HG03039 (cell line): Measurements from ENCODE around the gene CERS1.

ENCODE experiments used
- ATAC-seq: cut with Tn5 transposase; IDR thresholded peaks from one replicate; pipeline ENCODE4 v1.9.1; 2021; ENCODE audit warnings: mild to moderate bottlenecking, moderate library complexity; ENCODE audit not compliant: unreplicated experiment

CERS1 gene

GRCh38 chr19:18899624-18900560 is 3.9 kb upstream of the CERS1 start:
- ATAC-seq = no peak

DNA sequence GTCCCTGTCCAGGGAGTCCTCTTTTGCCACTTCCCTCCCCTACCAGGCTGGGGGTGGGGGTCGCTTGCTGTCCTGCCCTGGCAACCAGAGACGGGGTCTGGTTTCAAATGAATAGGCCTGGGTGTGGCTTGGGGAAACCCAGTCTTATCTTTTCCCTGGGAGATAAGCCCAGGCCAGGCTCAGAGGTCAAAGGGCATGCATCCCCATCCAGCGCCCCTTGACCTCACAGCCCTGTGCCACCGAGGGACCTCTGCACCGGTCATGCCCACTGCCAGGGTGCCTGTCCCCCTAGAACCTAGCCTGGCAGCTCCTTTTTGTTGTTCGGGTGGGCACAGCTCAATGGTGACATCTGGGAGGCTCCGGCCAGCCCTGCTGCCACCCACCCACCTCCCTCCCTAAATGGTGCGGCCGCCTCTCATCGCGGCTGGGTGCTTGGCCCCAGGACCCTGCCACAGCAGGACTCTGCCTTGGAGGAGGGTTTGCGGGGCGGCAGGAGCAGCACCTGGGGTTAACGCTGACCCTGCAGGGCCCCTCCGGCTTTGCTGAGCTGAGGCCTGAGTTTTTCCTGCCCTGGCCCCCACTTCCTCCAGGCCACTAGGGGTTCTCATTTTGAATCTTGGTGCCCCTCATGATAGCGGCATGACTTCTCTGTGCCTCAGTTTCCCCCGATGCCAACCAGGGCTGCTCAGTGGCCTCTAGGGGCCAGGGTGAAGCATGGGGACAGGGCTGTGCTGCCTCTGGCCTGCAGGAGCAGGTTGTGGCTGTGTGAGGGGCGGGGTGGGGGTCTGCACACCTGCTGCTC is 2.9 kb upstream of the CERS1 start:
- no peak for ATAC-seq

DNA sequence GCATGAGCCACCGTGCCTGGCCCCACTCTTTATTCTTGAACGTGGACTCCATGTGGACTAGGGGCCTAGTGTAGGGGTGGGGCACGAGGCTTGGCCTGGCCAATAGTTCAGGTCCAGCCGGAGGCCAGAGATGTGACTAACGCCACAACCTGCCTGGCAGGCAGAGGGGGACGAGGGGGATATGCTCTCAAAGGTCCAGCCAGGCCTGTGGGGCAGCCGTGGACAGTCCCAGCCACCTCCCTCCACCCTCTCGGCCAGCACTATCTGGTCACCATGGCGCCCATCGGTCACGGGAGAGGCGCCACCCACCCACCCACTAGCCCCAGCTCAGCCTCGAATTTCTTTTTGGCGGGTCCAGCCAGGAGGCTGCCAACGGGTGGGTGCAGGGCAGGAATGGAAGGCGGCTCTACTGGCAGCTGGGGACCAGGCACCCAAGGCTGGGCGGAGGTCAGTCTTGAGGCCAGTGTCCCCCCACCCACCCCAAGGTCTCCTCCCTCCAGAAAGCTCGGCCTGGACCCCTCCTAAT is 2.2 kb upstream of the CERS1 start:
- ATAC-seq = no peak

DNA sequence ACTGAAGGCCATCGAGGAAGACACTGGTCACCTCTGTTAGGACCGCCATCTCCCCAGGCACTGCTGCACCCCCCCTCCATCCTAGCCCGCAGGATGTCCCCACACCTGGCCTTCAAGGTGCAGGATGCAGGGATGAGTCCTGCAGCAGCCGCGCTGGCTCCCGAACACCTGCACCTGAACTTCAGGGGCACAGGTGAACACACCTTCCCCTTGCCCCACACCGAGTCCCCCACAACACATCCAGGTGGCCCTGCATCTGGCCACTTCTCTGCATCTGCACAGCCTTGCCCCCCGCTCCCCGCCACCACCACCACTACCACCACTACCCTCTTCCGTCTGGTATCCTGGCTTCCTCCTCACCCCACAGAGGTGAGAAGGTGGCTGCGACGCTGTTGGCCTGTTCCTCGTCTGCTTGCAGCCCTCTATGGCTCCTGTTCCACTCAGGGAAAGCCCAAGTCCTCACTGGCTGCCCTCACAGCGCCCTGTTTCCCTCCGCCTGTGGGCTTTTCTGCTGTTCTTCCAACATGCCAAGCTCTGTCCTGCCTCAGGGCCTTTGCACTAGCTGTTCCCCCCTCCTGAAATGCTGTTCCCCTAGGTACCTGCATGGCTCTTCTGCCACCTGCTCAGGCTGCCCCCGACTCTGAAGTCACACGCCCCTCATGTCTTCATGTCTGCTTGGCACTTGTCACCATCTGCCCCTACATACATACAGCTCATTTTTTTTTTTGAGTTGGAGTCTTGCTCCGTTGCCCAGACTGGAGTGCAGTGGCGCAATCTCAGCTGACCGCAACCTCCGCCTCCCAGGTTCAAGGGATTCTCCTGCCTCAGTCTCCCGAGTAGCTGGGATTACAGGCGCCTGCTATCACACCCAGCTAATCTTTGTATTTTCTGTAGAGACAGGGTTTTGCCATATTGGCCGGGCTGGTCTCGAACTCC is 1.4 kb upstream of the CERS1 start:
- ATAC-seq = no peak

DNA sequence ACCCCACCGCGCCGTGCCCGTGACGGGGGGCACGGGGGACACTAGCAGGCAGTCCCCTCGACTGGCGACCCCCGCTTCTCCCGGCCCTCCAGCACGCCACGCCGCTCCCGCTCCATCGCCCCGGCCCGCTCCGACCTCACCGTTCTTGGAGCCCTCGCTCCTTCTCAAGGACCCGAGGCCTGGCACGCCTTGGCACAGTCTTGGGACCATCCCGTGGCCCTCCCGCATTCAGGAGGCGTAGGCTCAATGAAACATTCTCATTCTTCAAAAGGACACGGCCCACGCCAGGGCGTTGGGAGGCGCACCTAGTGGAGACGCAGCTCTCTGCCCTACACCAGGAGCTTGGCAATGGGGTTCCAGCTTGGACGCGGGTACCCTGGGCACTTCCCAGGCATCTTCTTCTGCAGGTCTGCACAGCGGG is 473 bp upstream of the CERS1 start:
- ATAC-seq = no peak

GRCh38 chr19:18895038-18895823 is 727 bp downstream of the CERS1 start:
- ATAC-seq = no peak

DNA sequence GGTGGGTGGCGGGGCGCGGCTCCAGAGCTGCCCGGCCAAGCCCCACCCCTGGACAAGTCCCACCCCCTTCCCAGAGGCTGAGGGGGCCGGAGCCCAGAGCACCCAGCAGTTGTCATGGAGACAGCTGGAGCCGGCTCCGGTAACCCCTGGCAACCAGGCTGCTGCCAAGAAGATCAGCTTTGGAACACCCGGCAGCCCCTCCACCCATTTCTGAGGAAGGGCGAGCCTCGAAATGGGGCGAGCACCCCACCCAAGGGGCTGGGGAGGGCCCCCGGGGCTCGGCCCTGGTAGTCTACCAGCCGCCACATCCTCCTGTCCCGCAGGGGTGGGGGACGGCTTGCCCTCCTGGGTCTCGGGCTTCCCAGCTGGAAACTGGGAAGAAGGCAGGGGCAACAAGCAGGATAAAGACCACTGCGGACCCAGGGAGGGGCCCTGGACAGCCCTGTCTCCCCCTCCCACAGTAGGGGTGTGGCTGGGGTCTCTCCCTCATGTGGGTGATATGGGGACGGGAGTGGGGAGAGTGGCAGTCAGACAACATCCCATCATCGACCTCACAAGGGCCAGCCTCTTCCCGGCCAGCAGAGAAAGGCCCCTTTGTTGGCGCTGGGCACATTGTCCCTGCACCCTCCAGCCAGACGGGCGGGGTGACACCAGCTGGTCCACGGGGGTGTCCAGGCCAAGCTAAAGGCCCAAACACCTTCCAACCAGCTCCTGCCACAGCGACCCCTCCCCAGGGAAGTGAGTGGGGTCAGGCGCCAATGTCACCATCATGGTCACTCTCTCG is 1.5 kb downstream of the CERS1 start:
- ATAC-seq = no peak

DNA sequence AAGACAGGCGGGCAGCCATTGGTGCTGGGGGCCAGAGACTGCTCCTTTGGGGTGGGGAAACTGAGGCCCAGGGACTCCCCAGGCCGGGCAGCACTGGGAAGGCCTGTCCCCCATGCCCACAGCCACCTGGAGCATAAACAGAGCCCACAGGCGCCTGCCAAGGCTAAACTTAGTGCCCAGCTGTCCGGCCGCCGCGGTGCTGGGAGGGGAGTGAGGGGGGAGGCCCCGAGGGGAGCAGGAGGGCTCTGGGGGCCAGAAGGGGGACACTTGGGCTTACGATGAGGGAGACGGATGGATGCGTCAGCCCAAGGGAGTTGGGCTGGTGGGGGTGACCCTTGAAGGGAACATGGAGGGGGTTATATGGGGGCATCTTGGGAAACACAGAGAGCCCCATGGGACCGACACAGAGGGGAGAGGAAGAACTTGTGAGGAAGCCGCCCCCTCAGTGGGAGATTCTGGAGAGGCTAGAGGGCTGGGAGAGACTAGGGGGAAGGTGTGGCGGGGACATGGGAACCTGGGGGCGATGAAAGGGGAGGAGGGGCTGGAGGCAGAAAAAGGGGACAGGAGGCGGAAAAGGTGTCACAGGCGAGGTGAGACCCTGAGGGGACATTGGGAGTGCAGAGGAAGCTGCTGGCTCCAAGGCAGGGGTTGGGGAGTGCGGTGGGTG is 2.2 kb downstream of the CERS1 start:
- no peak for ATAC-seq

- no peak for ATAC-seq
Observed at GRCh38 chr19:18889949-18890745, 5.8 kb downstream of the CERS1 start.

- no peak for ATAC-seq
Observed at GRCh38 chr19:18886972-18887371, 9.0 kb downstream of the CERS1 start.

DNA sequence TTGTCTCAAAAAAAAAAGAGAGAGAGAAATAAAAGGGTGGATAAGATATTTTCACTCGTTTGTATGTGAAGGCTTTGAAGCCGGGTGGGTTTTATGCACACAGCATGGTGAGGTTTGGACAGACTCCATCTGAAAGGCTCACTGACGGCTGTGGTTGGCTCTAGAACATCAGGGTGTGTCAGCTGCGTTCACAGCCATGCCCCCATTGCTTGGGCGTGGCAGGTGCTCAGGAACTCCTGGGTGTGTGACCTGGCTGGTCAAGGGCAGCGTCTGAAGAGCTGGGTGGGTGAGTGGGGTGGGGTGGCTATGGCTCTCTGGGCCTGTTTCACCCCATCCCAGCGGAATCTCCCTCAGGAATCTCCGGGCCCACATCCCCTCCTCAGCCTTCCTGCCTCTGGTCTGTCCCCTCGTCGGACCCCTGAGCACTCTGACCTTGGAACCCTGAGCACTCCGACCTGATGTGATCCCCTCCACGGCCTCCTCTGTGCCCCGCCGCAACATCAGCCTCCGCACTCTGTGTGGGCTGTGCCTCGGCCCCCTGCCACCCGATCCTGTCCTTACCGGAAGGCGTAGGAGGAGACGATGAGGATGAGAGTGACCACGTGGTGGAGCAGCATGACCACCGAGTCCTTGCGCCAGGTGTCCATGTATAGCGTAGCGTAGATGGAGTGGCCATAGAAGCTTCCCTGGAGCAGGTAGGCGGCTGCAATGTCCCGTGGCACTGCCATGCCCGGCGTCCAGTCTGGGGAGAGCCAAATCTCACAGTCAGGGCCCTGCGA is 12.2 kb downstream of the CERS1 start:
- ATAC-seq = no peak

- no peak for ATAC-seq
Observed at GRCh38 chr19:18881491-18881890, 14.5 kb downstream of the CERS1 start.

DNA sequence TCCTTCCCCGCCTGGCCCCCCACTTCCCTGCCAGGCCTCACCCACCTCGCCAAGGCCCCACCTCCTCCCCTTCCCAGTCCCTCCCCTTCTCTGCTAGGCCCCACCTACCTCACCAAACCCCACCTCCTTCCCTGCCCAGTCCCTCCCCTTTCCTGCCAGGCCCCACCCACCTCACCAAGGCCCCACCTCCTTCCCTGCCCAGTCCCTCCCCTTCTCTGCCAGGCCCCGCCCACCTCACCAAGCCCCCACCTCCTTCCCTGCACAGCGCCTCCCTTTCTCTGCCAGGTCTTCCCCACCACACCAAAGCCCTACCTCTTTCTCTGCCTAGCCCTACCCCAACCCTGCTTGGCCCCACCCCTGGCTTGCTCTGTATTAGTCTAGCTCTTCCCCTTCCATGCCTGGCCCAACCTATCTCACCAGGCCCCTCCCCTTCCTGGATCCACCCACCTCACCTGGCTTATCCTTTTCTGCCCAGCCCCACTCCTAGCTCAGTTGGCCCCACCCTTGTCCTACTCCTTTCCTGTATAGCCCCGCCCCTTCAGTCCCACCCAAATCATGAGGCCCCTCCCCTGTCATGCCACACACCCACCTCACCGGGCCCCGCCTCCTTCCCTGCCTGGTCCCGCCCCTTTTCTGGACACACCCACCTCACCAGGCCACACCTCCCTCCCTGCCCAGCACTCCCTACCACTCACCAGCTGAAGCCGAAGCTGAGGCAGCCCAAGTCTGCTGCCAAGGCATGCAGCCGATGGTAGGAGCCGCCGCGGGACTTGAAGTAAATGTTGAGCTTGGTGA is 16.2 kb downstream of the CERS1 start:
- ATAC-seq = no peak

- no peak for ATAC-seq
Observed at GRCh38 chr19:18878858-18879578, 16.9 kb downstream of the CERS1 start.

GRCh38 chr19:18878058-18878797 is 17.7 kb downstream of the CERS1 start:
- no peak for ATAC-seq
